ENCODE data around the gene GABARAP. TPM values are rescaled to one million over a fixed set of nuclear protein-coding genes. Genes with fewer than 3 reads are reported as not detected.

Gene GABARAP
- total and polyA plus RNA-seq, 2 of the 8 experiments (the other 6 are each of a cell fraction or from before 2014, with no cell fraction given) = 252 to 581 TPM

- TF ChIP-seq MAX (IDR thresholded peaks at IDR 0.05) (0 out of 2 replicates have a peak, but pooled peaks have one; percentile 42), SP4 (IDR thresholded peaks at IDR 0.05; ENCODE audit: low read length) (peak; percentile 93), POLR2AphosphoS5 (IDR thresholded peaks at IDR 0.05; ENCODE audit: low read depth, low read length) (peak; percentile 46; the same call in 1 of the 2 replicates), RXRA (IDR thresholded peaks at IDR 0.05; ENCODE audit: insufficient read depth, low read depth, low read length) (no peak), CTBP2 (IDR thresholded peaks at IDR 0.05; ENCODE audit: borderline replicate concordance, insufficient read depth, insufficient read length, low read length) (peak; percentile 44), SRF (IDR thresholded peaks at IDR 0.05; ENCODE audit: low read depth, low read length) (no peak), CREB1 (IDR thresholded peaks at IDR 0.05) (peak; percentile 88), ATF2 (IDR thresholded peaks at IDR 0.05; ENCODE audit: low read length) (peak; percentile 86; the same call in 1 of the 2 replicates)
Observed at GRCh38 chr17:7204828-7205461, 37.3 kb downstream of the GABARAP start (continued).
